Stimulated activated CD8-positive, alpha-beta memory T cell treated with anti-CD3 and anti-CD28 coated beads, Interleukin-4, amount 100 ng/mL, for 48 hours (primary cell): Measurements from ENCODE around the gene TCEAL5.
"Not testable (repeated sequence)": the region's sequence is repeated elsewhere in the genome, so short reads cannot be mapped to it uniquely, and the experiment has no call there.

Source experiments
- DNase-seq: peaks from one replicate; pipeline ENCODE4 v3.0.0-alpha.2; 2020

The TCEAL5 gene, protein sequence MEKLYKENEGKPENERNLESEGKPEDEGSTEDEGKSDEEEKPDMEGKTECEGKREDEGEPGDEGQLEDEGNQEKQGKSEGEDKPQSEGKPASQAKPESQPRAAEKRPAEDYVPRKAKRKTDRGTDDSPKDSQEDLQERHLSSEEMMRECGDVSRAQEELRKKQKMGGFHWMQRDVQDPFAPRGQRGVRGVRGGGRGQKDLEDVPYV

DNA sequence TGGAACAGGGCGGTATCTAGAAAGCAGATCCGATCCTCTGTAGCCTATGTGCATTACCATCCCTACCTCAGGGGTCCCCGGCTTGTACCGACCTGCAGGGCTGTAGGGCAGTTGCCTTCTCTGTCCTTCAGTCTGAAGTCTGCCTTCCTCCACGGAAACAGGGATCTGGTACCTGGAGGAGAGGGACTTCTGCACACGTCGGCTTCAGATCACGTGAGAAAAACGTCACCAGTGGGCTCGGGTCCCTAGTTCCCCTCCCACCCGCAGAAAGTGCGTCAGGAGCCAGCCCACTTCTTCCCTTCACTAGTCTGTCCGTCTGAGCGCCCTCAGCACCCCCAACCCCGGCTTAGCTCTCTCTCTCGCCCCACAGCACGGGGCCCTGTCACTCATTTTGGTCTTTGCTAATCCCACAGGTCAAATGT lies at the start of gene TCEAL5:
TSS of gene TCEAL5 (minus strand) at position 170 of the 422 bp plus-strand sequence. CDS start 2,187 bp downstream, outside the sequence.
- no peak for DNase-seq

DNA sequence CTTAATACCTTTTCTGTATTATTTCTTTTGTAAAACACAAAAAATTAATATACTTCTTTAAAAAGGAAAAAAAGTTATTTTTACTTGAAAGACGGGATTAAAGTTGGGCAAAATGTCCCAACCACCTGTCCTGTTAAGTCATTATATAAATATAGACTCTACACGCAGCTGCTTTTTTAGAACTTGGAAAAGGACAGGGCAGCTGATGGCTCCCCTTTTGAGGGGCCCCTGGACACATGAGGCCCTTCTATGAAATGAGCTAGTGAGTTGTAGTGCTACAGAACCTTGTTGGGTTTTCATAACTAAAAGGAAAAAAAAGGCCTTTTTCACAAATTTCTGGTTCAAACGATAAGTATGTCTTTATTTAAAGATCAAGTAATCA lies 34.8 kb upstream of the TCEAL5 start:
- no peak for DNase-seq

DNA sequence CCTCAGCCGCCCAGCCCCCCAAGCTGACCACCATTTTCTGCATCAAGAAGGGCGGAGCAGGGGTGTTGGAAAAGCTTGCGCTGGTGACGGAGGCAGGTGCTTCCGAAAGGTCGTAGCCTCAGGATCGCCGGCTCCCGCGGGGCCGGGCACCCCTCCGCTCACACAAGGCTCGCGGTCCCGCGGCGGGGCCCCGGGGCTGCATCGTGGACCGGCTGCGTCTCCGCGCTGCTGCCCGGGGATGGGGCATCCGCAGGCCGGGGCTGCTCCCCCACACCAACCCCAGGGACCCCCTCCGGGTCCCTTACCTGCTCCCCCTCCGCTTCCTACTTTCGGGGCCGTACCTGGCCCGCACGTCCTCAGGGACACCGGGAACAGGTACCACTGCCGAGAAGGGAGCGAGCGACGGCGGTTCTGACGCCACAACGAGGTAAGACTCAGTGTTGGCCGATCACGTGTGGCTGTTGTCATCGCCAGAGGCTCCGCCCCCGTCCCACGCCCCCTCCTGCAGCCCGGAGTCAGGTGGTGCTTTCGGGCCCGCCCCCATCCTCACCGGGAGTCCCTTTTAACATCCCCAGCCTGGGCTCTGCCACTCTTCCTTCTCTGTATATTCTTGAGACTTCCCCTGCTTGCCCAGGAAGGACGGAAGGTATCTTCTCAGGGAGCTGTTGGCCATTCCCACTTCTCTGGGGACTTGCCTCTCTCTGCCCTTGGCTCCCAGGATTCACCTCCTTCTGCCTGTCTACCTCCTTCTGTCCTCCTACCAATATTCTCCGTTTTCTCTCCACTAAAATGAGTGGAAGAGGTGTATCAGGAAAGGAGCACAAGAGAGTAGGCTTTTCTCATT lies 34.2 kb upstream of the TCEAL5 start, which contains the start of gene BEX2:
TSS of gene BEX2 (minus strand) at position 436 of the 844 bp plus-strand sequence. CDS start 1,014 bp downstream, outside the sequence.
- peak; percentile 85 for DNase-seq

DNA sequence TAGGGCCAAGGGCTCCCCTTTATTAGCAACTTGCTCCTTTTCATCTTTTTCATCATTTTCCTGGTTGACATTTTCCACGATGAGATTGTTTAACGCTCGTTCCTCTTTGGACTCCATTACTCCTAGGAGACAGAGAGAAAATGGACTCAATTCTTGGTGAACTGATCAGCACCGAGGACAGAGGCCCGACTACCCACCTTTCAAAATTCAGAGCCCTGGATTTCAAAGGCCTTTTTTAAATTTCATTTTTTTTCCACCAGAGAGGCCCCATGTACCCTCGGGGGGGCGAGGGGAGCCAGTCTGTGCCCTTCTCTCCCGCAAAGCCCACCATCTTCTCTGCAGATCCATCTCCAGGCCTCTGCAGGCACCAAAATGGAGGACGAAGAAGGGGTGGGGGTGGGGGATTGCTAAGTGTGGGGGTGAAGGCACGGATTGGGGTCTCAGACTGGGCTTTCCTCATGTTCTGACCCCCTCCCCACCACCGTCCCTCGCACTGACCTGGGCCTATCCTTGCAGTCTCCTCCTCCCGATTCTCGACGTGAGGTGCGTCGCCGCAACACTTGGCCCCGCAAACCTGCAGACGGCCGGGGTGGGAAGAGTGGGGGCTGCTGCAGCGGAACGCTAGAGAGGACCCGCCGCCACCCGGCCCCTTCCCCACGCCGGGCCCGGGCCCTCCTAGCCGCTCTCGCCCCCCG lies 33.5 kb upstream of the TCEAL5 start:
- DNase-seq = no peak

DNA sequence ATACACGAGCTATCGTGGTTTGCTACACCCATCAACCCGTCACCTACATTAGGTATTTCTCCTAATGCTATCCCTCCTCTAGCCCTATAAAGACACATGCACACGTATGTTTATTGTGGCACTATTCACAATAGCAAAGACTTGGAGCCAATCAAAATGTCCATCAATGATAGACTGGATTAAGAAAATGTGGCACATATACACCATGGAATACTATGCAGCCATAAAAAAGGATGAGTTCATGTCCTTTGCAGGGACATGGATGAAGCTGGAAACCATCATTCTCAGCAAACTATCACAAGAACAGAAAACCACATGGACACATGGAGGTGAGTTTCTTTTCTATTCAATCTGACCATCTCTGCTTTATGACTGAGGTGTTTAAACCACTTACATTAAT lies 29.1 kb upstream of the TCEAL5 start:
- DNase-seq = not testable (repeated sequence)

DNA sequence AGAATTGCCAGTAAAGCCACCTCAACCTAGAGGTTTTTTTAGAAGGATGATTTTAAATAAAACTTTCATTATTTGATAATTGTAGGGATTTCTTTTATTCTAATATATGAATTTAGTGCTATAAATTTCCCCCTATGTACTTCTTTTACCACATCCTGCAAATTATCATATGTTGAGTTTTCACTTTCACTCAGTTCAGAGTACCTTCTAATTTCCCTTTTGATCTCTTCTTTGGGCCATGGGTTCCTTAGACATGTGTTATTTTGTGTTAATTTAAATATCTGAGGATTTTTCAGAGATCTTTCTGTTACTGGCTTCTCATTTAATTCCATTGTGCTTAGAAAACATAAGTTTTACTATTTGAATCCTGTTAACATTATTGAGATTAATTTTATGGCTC lies 28.2 kb upstream of the TCEAL5 start:
- DNase-seq = no peak

DNA sequence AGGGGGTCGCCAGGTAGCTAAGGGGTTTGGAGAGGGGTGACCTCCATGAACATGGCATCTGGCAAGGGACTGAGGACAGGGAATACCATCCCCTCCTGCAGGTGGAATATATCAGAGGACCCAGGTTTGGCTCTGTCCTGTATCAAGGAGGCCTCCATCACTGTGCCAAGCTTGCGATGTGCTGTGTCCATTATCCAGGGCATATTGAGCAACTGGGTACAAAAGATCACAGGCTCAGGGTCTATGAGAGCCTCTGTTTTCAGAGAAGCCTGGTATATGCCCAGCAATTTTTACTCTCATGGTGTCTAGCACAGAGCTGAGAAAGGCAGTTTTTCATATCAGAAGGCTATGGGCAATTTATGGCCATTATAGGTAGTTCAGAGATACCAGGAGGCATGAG lies 16.6 kb upstream of the TCEAL5 start:
- no peak for DNase-seq

DNA sequence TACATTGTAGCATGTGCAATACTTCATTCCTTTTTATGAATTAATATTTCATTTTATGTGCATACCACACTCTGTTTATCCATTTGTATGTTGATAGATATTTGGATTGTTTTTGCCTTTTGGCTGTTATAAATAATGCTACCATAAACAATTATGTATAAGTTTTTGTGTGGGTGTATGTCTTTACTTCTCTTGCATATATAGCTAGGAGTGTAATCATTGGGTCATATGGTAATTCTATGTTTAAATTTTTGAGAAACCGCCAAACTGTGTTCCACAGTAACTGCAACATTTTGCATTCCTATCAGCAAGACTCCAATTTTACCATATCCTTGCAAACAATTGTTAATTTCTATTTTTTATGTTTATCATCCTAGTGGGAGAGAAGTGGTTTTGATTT lies 3.1 kb upstream of the TCEAL5 start:
- no peak for DNase-seq

DNA sequence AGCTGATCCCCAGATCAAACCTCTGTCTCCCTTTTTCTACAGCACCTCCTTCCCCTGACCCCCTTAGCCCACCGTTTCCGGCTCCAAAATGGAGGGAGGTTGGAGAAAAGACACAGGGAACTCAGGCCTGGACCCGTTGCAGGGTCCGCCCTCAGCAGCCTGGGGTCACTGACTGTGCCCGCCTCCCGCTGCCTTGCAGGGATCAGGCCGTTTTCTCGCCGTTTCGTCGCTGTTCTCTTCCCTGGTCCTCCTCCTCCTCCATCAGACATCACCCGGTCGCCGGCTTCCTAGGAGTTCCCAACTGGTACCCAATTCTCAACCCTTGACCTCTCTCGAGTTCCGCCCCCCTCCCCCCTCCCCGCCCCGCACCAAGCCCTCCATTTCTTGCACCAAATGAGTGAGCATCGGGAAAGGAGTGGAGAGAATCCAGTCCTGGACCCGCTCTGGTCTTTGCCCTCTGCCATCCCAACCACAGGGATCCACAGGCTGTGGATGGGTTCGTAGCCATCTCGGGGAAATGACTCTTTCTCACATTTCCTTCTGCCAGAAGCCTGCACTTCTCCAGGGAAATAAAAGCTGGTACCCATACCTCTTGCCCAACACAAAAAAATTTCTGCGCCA lies 493 bp downstream of the TCEAL5 start:
- no peak for DNase-seq

DNA sequence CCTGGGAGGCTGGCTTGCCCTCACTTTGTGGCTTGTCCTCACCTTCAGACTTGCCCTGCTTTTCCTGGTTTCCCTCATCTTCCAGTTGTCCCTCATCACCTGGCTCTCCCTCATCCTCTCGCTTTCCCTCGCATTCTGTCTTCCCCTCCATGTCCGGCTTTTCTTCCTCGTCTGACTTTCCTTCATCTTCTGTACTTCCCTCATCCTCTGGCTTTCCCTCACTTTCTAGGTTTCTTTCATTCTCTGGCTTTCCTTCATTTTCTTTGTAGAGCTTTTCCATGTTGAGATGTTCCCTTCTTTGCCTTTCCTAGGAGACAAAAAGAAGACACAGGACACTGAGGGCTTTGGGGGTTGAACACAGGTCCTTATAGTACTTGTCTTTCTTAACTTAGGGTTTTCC lies 2.3 kb downstream of the TCEAL5 start:
- no peak for DNase-seq

DNA sequence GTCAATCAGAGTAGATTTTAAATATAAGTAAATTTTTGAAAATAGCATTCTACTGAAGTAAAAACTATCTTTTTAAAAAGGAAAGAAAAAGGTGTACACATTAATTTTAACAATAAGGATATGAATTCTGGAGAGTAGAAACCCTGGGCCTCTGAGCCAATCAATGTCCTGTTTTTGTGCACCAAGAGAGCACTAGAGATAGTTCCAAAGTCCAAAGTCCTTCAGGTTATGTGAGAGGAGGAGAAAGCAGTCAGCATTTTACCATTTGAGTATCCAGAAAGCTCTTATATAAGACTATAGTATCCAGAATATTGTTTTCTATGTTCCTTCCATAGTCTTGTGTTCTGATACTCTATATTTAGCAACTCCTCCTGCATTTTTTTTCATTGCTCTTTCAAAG lies 18.3 kb downstream of the TCEAL5 start:
- DNase-seq = no peak

DNA sequence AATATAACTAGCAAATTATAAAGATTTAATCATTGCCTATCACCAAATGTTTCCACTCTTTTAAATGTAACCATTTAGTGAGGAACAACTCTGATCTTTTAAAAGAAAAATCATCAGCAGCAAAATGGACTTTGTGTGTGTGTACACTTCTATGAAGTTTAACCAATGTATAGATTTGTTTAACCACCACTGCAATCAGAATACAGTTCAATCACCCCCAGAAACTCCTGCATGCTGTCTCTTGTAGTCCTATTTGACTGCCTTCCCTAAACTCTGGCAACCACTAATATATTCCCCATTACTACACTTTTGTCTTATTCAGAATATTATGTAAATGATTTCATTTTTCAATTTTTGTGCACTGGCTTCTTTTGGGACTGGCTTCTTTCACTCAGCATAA lies 19.9 kb downstream of the TCEAL5 start:
- DNase-seq = no peak

DNA sequence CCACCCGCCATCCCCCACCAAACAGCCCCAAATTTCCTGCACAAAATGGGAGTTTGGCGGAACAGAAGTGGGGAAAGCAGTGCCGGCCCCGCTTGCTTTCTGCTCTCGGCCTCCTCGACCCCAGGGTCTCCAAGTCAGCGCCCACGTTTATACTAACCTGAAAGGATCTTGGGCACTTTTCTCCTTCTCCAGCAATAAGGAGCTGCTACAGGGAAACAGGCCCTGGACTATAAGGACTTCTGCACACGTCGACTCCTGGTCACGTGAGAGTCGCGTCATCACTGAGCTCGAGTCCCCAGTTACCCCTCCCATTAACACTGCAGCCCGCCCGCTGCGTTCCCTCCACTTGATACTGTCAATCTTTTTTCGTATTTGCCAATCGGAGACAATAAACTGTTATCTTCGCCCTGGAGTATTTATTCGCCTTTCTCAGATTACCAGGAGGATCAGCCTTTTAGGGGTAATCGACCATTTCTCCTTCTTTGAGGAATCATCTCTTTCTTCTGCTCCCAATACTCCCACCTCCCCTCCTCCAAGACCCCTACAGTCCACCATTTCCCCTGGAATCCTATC lies 21.5 kb downstream of the TCEAL5 start, which contains the start of gene TCEAL8:
TSS of gene TCEAL8 (minus strand) at position 235 of the 573 bp plus-strand sequence. CDS start 1,176 bp downstream, outside the sequence.
- peak; percentile 71 for DNase-seq

DNA sequence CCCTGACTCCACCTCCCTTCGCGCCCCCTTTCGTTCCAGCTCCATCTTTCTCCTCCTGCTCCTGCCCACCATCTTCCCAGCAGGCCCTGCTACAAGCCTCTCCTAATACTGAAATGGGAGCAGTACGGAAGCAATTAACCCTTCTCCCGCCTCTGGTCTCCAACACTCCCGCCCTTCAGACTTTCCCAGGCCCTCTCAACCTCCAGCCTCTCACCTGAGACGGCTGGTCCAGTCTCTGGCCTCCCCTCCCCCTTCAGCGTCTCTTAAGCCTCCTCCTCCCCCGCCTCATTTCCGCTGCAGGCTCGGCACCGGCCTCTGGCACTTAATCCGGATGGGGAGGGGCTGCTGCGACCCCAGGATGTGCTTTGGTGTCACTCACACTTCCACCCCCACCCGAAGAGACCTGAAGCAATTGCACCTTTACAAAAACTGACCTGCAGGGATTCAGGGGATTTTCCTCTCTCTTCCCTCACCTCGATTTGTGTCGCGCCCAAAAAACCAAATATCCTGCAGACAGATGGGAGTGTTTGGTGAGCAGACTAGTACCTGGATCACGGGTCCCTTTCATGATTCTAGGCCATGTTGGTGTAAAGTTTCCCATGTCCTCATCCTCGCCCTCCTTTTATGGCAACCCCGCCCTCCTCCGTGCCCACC lies 22.3 kb downstream of the TCEAL5 start:
- DNase-seq = peak; percentile 55

DNA sequence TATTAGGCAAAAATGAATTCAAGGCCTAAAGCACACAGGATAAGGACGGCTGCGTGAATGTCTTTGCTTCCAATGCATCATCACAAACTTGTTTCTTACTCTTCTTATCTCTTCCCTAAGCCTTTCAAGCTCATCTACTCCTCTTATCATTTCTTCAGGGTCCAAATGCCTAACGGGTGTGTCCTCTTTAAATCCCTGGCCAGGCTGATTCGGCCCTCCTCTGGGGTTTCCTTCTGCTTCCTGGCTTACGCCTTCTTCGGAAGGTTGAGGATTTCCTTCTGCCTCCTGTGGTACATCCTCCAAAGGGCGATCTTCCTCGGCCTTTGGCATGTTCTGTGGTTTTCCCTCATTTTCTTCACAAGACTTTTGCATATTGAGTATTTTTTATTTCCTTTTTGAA lies 22.9 kb downstream of the TCEAL5 start:
- DNase-seq = no peak

DNA sequence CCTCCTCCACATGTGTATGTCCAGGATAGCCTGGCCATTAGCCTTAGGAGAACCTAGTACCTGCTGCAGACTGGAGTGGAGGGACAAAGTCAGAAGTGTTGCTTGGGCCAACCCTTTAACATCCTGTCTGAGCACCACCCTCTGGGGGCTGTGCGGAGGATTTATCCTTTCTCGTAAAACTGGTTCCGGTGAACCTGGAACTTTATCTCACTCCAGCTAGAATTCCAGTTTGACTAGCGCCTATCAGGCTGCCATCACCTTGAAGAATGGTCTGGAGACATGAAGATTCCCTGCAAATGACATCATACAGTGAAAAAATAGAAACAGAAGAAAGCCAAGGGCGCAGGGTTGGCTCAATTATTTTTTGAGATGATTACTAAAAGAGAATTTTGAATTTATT lies 25.6 kb downstream of the TCEAL5 start:
- DNase-seq = no peak

DNA sequence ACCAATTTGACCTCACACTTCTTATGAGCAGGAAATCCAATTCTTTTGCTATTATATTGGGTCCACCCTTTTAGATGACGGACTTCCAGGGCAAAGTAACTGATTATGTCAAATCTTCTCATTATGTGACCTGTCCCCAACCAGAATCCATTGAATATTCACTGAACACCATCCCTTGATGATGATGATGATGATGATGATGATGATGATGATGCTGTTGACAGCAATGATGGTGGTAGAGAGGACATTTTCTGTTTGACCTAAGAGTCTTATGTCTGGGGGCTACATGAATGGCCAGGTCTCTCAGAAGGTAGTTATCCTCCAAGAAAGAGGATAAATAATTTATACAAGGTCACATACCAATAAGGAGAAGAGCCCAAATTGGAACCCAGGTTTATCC lies 26.7 kb downstream of the TCEAL5 start:
- DNase-seq = no peak

DNA sequence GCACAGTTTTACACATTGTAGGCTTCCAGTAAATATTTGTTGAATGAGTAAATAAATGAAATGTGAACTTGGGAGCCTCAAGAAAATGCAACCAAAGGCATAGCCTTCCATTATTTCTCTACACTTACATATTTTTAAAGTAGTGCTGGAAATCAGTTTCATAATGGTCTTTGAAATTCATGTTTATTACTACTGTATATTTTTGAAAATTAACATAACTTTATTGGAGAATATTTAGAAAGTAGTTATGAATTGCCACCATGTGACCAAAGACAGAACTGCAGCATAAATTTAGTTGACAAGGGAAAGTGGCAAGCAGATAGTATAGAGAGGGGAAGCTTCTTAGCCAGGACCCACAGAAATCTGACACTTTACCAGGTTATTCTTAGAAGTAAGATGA lies 28.0 kb downstream of the TCEAL5 start:
- DNase-seq = no peak

DNA sequence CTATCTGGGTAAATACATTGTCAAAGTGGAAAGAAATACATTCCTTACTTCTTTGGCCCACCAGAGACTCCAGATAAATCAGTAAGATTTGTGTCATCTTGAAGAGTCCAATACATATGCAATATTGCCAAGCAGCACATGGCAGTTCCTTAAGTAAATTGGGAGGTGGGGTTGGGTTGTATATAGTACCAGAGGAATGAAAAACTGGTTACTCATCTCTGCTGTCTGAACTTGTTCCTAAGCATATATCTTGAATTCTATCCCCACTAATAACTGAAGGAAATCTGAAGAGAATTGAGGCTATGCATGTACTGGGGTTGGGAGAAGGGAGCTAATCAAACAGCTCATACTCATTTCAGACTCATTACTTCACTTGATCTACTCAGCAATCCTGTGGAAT lies 36.4 kb downstream of the TCEAL5 start:
- no peak for DNase-seq

DNA sequence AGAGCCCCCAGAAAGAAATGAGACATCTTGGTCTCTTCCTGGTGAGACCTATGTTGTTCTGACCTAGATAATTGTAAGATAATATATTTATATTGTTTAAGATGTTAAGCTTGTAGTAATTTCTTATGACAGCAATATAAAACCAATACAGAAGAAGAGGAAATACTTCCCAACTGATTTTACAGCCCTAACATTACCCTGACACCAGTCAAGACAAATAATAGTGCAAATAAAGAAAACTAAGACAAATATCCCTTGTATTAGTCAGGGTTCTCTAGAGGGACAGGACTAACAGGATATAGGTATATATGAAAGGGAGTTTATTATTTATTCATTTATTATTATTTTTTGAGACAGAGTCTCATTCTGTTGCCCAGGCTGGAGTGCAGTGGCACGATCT lies 40.3 kb downstream of the TCEAL5 start:
- no peak for DNase-seq

DNA sequence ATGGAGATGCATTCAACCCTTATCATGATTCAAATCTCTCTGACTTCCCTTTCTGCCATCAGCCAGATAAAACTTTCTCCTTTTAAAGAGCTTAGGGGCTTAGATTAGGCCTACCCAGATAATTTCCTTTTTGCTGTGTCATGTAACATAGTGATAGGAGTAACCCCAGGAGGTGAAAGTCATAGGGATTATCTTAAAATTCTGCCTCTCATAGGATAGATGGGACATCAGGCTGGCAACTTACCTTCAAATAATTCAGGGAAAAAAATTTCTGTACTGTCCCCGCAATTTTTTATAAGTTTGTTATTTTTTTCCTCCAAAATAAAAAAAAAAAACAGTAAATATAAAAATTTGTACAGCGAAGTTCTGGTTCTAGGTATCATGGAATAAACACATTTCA lies 40.9 kb downstream of the TCEAL5 start:
- DNase-seq = not testable (repeated sequence)

DNA sequence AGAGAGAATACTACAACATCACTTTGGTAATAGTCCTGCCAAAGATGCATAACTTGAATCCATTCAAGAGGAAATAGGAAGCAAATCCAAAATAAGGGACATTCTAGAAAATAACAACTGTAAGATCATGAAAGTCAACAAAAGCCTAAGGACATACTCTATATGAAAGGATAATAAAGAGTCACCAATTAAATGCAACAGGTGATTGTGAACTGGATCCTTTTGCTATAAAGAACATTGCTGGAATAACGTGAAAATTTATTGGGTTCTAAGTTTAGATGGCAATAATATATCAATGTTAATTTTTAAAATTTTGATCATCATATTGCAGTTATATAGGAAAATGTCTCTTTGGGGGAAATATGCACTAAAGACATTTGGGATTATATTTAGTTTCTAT lies 41.7 kb downstream of the TCEAL5 start:
- no peak for DNase-seq
